Left lung (tissue), 10 donors: ENCODE results near the gene UBE2V1. TPM values are rescaled to one million over a fixed set of nuclear protein-coding genes. Genes with fewer than 3 reads are reported as not detected.

ENCODE experiments used
- ATAC-seq: fragments of 200-7000 bp; cut with Tn5 transposase; one replicate; pipeline ENCODE4 v1.9.1; 2020; ENCODE audit warnings: moderate library complexity
- DNase-seq, 4 donors: peaks; one replicate each; pipeline ENCODE4 v3.0.0-alpha.2; 2013 to 2020
- H3K27ac ChIP-seq, 2 donors: fragments of 200-600 bp; sonication (generic) in 1 of 2; one replicate each; pipeline versions ENCODE4 v1.5.0 to v1.8.0; 2020 to 2021
- H3K27me3 ChIP-seq, 2 donors: fragments of 200-600 bp; sonication (generic) in 1 of 2; one replicate each; pipeline versions ENCODE4 v1.5.0 to v1.8.0; 2020 to 2021
- H3K36me3 ChIP-seq, 2 donors: fragments of 200-600 bp; sonication (generic) in 1 of 2; one replicate each; pipeline versions ENCODE4 v1.5.0 to v1.8.0; 2020 to 2021
- H3K4me1 ChIP-seq, 2 donors: fragments of 200-600 bp; one replicate each; pipeline ENCODE4 v1.8.0; 2021
- H3K4me3 ChIP-seq, 2 donors: fragments of 200-600 bp; sonication (generic) in 1 of 2; one replicate each; pipeline versions ENCODE4 v1.5.0 to v1.8.0; 2020 to 2021; ENCODE audit warnings: mild to moderate bottlenecking in 1 of 2
- H3K9me3 ChIP-seq, 2 donors: fragments of 200-600 bp; sonication (generic) in 1 of 2; one replicate each; pipeline versions ENCODE4 v1.5.0 to v1.8.0; 2020 to 2021
- CTCF ChIP-seq, 2 donors: fragments of 200-600 bp; sonication (generic) in 1 of 2; IDR thresholded peaks; one replicate each; pipeline versions ENCODE4 v1.5.0 to v1.8.0; 2021; ENCODE audit warnings: antibody characterized with exemption in 2 of 2
- intact Hi-C, 2 donors: fragments of 100-400 bp; cut with DNase I; formaldehyde crosslinking; loops; one replicate each; pipeline versions ENCODE4 v1.11.2 to v1.14.2; 2022
- polyA plus RNA-seq, 6 donors: library from polyadenylated mRNA; unstranded; fragments of 120-200 nt; gene quantifications; one replicate each; pipeline ENCODE4 v1.2.1, GENCODE V29; 2013; ENCODE audit not compliant: insufficient read length in 6 of 6
- total RNA-seq, 2 donors: library from RNA; stranded (reverse); fragmentation: NEBNext Ultra II Directional; extraction: Animal tissue kit (Norgen Biotek cat#: 25700); gene quantifications; one replicate each; pipeline ENCODE4 v1.2.1, GENCODE V29; 2021
- donor health status: DM: no; HTN: yes; CAD: no.
- donor health status: DM: no; HTN: no; CAD: no.

The UBE2V1 gene
- total and polyA plus RNA-seq, 8 donors, result 72.6 to 178 (median 152) TPM

GRCh38 chr20:50070361-50070760 is 42.6 kb downstream of the UBE2V1 start:
- Histone ChIP-seq H3K36me3 (no peaks in the 10 kb centered on the region), H3K27me3 (no peaks in the 10 kb centered on the region), H3K27ac (no peak overlapping the region), H3K4me1 (peaks cover 0 to 12% of the 10 kb centered on the region in 2 donors), H3K4me3 (no peak overlapping the region), H3K9me3 (no peaks in the 10 kb centered on the region)
- no peak for ATAC-seq
- TF ChIP-seq CTCF (IDR thresholded peaks at IDR 0.05), result no peak
- intact Hi-C loops, result loop anchor here in 1 of 2 donors (5.0 kb wide), 1 partner anchor 88 kb away; the partner anchor contains the start of gene SNAI1
- no peak for DNase-seq

- H3K27ac ChIP-seq, result no peak overlapping the region
- ATAC-seq, result no peak
- no peak overlapping the region for H3K4me3 ChIP-seq
- TF ChIP-seq CTCF (IDR thresholded peaks at IDR 0.05), result no peak
- H3K36me3 ChIP-seq, result no peaks in the 10 kb centered on the region
- no peaks in the 10 kb centered on the region for H3K9me3 ChIP-seq
- H3K27me3 ChIP-seq, result no peaks in the 10 kb centered on the region
- peaks cover 0 to 12% of the 10 kb centered on the region in 2 donors for H3K4me1 ChIP-seq
- intact Hi-C loops, result loop anchor here in 1 of 2 donors (10.0 kb wide), 1 partner anchor 83 kb away; the partner anchor contains the start of gene SNAI1
- peak in 1 of 4 donors; percentile 60 for DNase-seq
These were observed 44.8 kb downstream of the UBE2V1 start for GRCh38 chr20:50068041-50068651.

- intact Hi-C loops, result loop anchor here in 1 of 2 donors (10.0 kb wide), 1 partner anchor 83 kb away; the partner anchor contains the start of gene SNAI1
- ATAC-seq, result no peak
These were observed 45.5 kb downstream of the UBE2V1 start for GRCh38 chr20:50067461-50067860.

GRCh38 chr20:50067018-50067417 is 45.9 kb downstream of the UBE2V1 start:
- DNase-seq (peak in 1 of 4 donors; percentile 28), ATAC-seq (no peak)
- Histone ChIP-seq H3K4me1 (peaks cover 0 to 12% of the 10 kb centered on the region in 2 donors), H3K27me3 (no peaks in the 10 kb centered on the region), H3K4me3 (no peak overlapping the region), H3K9me3 (no peaks in the 10 kb centered on the region), H3K36me3 (no peaks in the 10 kb centered on the region), H3K27ac (no peak overlapping the region)
- intact Hi-C loops, result loop anchor here in 1 of 2 donors (10.0 kb wide), 1 partner anchor 82 kb away; the partner anchor contains the start of gene SNAI1
- TF ChIP-seq CTCF (IDR thresholded peaks at IDR 0.05), result no peak

More at GRCh38 chr20:50067461-50067860, 45.5 kb downstream of the UBE2V1 start:
- no peak overlapping the region for H3K27ac ChIP-seq
- H3K9me3 ChIP-seq, result no peaks in the 10 kb centered on the region
- peak in 1 of 4 donors; percentile 2 for DNase-seq
- H3K36me3 ChIP-seq, result no peaks in the 10 kb centered on the region
- H3K4me1 ChIP-seq, result peaks cover 0 to 12% of the 10 kb centered on the region in 2 donors
- H3K4me3 ChIP-seq, result no peak overlapping the region
- TF ChIP-seq CTCF (IDR thresholded peaks at IDR 0.05), result no peak
- no peaks in the 10 kb centered on the region for H3K27me3 ChIP-seq

GRCh38 chr20:50066161-50066834 is 46.7 kb downstream of the UBE2V1 start:
- peak in 1 of 4 donors; percentile 28 for DNase-seq
- intact Hi-C loops, result loop anchor here in 1 of 2 donors (10.0 kb wide), 1 partner anchor 81 kb away; the partner anchor contains the start of gene SNAI1

More at GRCh38 chr20:50066161-50066834, 46.7 kb downstream of the UBE2V1 start:
- Histone ChIP-seq H3K4me1 (peaks cover 0 to 6% of the 10 kb centered on the region in 2 donors), H3K4me3 (no peak overlapping the region), H3K9me3 (no peaks in the 10 kb centered on the region), H3K27ac (no peak overlapping the region), H3K27me3 (no peaks in the 10 kb centered on the region), H3K36me3 (no peaks in the 10 kb centered on the region)
- no peak for ATAC-seq
- TF ChIP-seq CTCF (IDR thresholded peaks at IDR 0.05), result no peak
